HG03280 (cell line): Measurements from ENCODE around the gene LYZL6.
"Not testable (repeated sequence)": the region's sequence is repeated elsewhere in the genome, so short reads cannot be mapped to it uniquely, and the experiment has no call there.

Source experiments
- ATAC-seq: cut with Tn5 transposase; IDR thresholded peaks from one replicate; pipeline ENCODE4 v1.9.1; 2021; ENCODE audit warnings: mild to moderate bottlenecking, moderate library complexity; ENCODE audit not compliant: unreplicated experiment

The LYZL6 gene

GRCh38 chr17:35909408-35909807 is 34.1 kb downstream of the LYZL6 start:
- ATAC-seq = no peak

GRCh38 chr17:35907691-35908090 is 35.8 kb downstream of the LYZL6 start:
- ATAC-seq = no peak

- no peak for ATAC-seq
Observed at GRCh38 chr17:35906926-35907637, 36.4 kb downstream of the LYZL6 start.

GRCh38 chr17:35906191-35906925 is 37.2 kb downstream of the LYZL6 start:
- ATAC-seq = no peak

GRCh38 chr17:35903451-35903850 is 40.1 kb downstream of the LYZL6 start:
- no peak for ATAC-seq

GRCh38 chr17:35901631-35902175 is 41.8 kb downstream of the LYZL6 start:
- no peak for ATAC-seq

GRCh38 chr17:35900708-35901480 is 42.6 kb downstream of the LYZL6 start:
- no peak for ATAC-seq

GRCh38 chr17:35900280-35900679 is 43.2 kb downstream of the LYZL6 start:
- no peak for ATAC-seq

- ATAC-seq = no peak
Observed at GRCh38 chr17:35898283-35899070, 45.0 kb downstream of the LYZL6 start.

- ATAC-seq = not testable (repeated sequence)
Observed at GRCh38 chr17:35897772-35898171, 45.7 kb downstream of the LYZL6 start.

GRCh38 chr17:35895636-35896587 is 47.6 kb downstream of the LYZL6 start:
- ATAC-seq = no peak

- no peak for ATAC-seq
Observed at GRCh38 chr17:35894206-35894605, 49.3 kb downstream of the LYZL6 start.

- no peak for ATAC-seq
Observed at GRCh38 chr17:35893751-35894150, 49.8 kb downstream of the LYZL6 start.

GRCh38 chr17:35892091-35893035 is 51.1 kb downstream of the LYZL6 start:
- ATAC-seq = no peak

GRCh38 chr17:35891269-35891668 is 52.2 kb downstream of the LYZL6 start:
- no peak for ATAC-seq

- ATAC-seq = no peak
Observed at GRCh38 chr17:35890774-35891155, 52.7 kb downstream of the LYZL6 start.

- ATAC-seq = no peak
Observed at GRCh38 chr17:35889818-35890773, 53.4 kb downstream of the LYZL6 start.
